Activated T-helper 1 cell treated with anti-CD3 and anti-CD28 coated beads, Interleukin-2, amount 50 U/mL, for 16 hours (primary cell): Measurements from ENCODE around the gene DCP1A.
"Not testable (repeated sequence)": the region's sequence is repeated elsewhere in the genome, so short reads cannot be mapped to it uniquely, and the experiment has no call there.

Experiments used
- DNase-seq, 2 donors: peaks; one replicate each; pipeline ENCODE4 v3.0.0-alpha.2; 2020; ENCODE audit warnings: low read depth in 1 of 2, low spot score in 1 of 2

DCP1A gene

GRCh38 chr3:53329897-53330296 lies 17.4 kb downstream of the DCP1A start:
- no peak for DNase-seq

DNA sequence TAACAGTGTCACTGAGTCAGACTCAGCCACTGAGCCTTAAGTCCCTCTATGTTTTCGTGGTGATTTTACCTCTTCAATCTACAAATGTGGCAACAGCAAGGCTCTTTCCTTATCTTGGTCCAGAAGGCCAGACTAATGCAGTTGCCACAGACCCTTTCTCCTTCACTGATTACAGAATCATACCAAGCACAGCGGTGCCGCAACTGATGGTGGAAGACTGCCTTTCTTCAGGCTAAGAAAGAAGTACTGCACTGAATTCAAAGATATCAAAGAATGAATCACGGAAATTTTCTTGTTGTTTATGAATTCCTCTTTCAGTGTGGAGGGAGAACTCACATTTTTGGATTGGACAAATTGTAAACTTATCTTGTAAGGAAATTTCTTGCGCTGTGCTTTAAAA lies 18.6 kb downstream of the DCP1A start:
- no peak for DNase-seq

GRCh38 chr3:53327986-53328385 lies 19.4 kb downstream of the DCP1A start:
- not testable (repeated sequence) for DNase-seq

GRCh38 chr3:53324105-53324504 lies 23.2 kb downstream of the DCP1A start:
- DNase-seq, result no peak

DNA sequence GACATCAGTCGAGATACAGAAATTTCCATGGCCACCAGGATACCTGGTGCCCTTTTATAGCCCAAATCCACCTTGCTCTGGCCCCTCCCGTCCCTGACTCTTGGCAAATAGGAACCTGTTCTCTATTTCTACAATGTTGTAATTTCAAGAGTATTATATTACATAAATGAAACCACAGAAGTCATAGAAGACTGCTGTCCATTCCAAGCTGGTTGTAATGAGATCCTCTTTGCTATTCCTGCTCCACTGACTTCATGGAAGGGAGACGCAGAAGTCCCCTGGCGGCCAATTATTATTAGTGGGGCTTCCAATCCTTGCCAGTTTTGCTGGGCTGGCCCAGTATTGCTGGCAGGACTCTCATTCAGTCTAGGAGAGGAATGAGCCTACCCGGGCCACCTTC lies 26.6 kb downstream of the DCP1A start:
- DNase-seq, result no peak

DNA sequence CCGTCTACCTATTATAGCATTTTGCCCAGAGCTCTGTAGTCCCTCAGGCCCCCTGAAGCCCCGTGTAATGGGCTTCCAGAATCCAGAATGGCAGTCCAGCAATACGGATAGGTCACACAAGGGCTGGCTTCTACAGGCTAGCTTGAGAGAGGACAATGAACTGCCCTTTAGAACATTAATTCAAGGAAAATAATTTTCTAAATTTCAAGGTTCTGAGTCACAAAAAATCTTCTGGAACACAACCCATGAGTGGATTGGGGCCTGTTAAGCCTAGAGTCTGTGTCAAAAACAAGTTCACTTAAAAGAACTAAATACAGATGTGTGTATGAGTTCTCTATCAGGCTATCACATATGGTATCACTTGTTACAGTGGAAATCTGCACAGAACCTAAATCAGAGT lies 28.8 kb downstream of the DCP1A start:
- DNase-seq, result no peak

- no peak for DNase-seq
Observed at GRCh38 chr3:53312832-53313231, 34.5 kb downstream of the DCP1A start.

- no peak for DNase-seq
Observed at GRCh38 chr3:53311882-53312281, 35.5 kb downstream of the DCP1A start.

DNA sequence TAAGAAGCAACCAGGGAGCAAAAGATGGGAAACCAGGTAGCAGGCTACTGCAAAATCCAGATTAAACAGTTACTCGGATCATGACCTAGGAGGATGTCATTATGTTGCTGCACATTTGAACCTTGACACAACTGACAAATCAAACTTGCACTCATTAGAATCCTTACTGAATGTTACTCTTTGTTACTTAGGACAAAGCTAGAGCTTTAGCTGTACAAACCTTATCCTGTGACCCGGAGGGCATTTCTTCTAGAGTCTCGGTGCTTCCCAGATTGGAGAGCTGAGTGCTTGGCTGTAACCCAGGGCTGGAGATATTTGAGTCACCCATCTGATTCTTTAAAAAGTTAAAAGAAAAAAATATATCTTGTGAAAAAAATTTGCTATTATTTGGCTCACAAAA lies 43.4 kb downstream of the DCP1A start:
- DNase-seq, result no peak

DNA sequence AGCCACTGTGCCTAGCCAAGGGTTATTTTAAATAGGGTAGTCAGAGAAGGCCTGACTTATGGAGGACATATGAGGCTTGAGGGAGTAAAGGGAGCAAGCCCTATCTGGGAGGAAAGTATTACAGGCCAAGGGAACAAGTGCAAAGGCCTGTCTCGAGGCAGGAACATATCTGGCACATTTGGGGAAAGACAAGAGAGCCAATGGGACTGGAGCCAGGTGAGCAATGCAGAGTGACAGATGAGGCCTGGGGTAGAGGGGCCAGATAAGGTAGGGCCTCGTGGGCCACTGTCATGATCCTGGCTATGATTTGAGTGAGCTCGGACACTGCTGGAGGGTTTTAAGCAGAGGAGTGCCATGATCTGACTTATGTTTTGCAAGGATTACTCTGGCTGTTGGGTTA lies 43.8 kb downstream of the DCP1A start:
- DNase-seq, result no peak

DNA sequence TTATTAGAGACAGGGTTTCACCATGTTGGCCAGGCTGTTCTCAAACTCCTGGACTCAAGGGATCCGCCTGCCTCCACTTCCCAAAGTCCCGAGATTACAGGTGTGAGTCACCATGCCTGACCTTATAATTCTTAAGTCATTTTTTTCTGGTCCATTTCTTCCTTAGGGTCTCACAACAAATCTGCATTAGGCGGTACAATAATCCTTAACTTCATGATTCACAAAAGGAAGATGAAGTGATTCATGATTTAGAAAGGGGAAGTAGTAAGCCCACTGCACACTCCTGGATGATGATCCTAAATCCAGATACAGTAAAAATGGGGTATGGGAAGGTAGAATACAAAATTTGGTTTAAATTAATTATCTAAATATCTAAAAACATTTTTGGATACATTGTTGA lies 46.5 kb downstream of the DCP1A start:
- no peak for DNase-seq

GRCh38 chr3:53299611-53300023 lies 47.7 kb downstream of the DCP1A start:
- not testable (repeated sequence) for DNase-seq

- no peak for DNase-seq
Observed at GRCh38 chr3:53295410-53295809, 51.9 kb downstream of the DCP1A start.

- no peak for DNase-seq
Observed at GRCh38 chr3:53293867-53294266, 53.5 kb downstream of the DCP1A start.

DNA sequence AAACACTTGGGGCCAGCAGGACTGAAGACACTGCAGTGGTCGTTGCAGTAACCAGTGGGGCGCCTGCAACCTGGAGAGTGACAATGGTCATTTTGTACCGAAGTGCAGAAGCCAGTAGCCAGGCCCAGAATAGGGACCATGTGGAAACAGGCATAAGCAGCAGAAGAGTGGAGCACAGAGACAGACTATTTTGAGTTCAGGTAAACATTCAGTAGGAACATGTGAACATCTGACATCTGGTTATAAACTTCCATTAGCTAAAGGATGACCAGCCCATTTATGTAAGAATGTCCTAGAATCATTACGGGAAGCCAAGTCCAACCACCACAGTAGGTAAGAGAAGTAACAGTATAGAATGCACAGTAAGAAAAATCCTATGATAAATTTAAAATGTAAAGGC lies 59.1 kb downstream of the DCP1A start:
- DNase-seq, result no peak

- no peak for DNase-seq
Observed at GRCh38 chr3:53287131-53287629, 60.2 kb downstream of the DCP1A start.

DNA sequence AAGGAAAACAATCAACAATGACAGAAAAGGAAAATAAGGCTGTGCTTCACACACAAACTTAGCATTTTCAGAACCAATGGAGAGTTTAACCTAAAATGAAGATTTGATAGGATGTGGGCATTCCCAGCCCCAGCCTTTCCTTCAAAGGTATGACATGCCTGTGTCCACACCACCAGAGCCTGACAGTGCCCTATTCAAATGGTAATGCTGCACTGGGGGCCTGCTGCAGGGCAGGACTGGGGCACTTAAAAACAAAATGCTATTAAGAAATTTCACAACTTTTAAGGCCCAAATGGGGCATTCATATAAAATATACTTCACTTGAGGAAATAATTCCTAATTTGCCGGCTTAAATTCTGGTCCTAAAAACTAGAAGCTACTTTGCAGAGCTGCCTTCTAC lies 60.6 kb downstream of the DCP1A start:
- no peak for DNase-seq

DNA sequence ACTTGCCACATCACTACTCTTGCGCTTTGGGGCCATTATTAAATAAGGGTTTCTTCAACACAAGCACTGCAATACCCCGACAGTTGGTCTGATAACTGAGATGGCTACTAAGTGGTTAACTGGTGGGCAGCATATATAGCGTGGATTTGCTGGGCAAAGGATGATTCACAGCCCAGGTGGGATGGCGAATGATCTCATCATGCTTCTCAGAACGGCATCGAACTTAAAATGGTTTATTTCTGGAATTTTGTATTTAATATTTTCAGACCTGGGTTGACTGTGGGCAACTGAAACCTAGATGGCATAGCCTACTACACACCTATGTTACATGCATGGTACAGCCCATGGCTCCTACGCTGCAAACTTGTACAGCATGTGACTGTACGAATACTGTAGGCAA lies 64.8 kb downstream of the DCP1A start:
- no peak for DNase-seq

DNA sequence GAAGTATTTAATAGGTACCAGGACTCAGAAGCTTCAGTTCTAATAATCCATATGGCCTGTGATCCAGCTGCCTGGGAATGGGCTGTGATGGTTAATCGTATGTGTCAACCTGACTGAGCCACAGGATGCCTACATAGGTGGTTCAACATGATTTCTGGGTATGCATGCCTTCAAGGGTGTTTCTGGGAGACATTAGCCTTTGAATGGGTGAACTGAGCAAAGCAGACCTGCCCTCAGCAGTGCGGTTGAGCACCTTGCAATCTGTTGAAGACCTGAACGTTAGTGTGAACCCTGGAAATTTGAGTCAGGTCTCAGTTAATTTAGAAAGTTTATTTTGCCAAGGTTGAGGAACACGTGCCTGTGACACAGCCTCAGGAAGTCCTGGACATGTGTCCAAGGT lies 68.7 kb downstream of the DCP1A start:
- DNase-seq, result no peak

DNA sequence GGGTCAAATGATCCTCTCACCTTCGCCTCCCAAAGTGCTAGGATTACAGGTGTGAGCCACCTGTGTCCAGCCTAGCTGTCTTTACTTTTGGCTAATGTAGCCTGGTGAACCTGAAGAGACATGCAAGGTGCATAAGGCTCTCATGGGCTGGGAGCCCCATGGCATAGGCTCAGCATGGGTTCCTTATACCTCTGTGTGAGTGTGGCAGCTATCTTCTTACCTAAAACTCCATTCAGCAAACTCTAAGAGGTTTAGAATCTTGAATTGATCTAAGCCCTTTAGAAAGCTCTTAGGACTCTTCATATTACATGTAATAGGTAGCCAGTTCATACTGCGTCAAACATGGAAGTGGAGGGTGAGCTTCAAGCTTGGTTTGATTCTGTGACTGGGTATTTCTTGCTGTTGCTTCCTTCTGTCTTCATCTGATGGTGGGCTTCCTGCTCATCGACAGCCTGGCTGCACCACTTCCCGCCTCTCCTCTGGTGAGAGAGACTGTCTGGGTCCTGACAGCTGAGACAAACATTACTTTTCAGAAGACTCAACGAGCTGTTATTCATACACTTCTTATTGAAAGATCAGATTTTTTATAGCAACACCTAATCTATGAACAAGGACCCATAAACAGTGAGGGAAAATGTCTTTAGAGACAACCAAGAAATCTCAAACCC lies 72.3 kb downstream of the DCP1A start:
- DNase-seq, result no peak

DNA sequence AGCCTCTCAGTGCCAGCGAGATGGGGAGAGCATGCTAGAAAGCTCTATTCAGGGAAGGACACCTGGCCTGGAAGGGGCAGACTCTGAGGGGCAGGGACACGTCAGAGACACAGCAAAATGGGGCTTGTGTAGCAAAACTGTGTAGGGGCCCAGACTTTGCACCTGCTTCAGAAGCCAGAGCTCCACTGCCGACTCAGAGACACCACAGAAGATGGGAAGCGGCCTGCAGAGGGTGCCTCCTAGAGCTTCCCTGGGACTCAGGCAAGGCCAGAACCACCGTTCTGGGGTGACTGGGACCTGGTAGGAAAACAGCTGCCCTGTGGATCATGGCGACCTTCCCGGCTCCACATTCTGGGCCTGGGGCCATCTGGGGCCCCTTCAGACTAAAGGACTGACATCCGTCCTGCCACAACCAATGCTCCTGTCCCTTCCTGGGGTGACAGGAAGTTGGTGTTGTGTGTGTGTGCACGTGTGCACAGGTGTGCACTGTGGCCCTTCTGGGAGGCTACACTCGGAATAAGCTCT lies 74.1 kb downstream of the DCP1A start:
- no peak for DNase-seq

- no peak for DNase-seq
Observed at GRCh38 chr3:53269888-53270880, 77.2 kb downstream of the DCP1A start.
